Thyroid gland (tissue), 4 donors: Measurements from ENCODE around the gene NME9.

ENCODE experiments used
- POLR2A ChIP-seq, 2 donors: fragments of 450-650 bp; IDR thresholded peaks; one replicate each; pipeline ENCODE4 v1.6.1; 2017; ENCODE audit warnings: antibody characterized with exemption in 2 of 2, mild to moderate bottlenecking in 2 of 2, moderate library complexity in 1 of 2
- TF ChIP-seq, protein P1 (sequence below), 6 experiments: fragments of 200-600 bp in 3 of 6; fragments of 450-650 bp in 3 of 6; sonication (generic) in 3 of 6; IDR thresholded peaks; one replicate each; pipeline ENCODE4 v1.5.1; 2016 to 2019; ENCODE audit warnings: antibody characterized with exemption in 6 of 6, mild to moderate bottlenecking in 2 of 6, inconsistent platforms in 1 of 6, moderate library complexity in 1 of 6

- TF ChIP-seq, protein P1, sequence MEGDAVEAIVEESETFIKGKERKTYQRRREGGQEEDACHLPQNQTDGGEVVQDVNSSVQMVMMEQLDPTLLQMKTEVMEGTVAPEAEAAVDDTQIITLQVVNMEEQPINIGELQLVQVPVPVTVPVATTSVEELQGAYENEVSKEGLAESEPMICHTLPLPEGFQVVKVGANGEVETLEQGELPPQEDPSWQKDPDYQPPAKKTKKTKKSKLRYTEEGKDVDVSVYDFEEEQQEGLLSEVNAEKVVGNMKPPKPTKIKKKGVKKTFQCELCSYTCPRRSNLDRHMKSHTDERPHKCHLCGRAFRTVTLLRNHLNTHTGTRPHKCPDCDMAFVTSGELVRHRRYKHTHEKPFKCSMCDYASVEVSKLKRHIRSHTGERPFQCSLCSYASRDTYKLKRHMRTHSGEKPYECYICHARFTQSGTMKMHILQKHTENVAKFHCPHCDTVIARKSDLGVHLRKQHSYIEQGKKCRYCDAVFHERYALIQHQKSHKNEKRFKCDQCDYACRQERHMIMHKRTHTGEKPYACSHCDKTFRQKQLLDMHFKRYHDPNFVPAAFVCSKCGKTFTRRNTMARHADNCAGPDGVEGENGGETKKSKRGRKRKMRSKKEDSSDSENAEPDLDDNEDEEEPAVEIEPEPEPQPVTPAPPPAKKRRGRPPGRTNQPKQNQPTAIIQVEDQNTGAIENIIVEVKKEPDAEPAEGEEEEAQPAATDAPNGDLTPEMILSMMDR (IDR thresholded peaks at IDR 0.05) = peak in 3 of 6 experiments; percentile 40 to 51 (median 49)
- TF ChIP-seq POLR2A (IDR thresholded peaks at IDR 0.05) = peak; percentile 62 to 89
Measured at GRCh38 chr3:138347960-138348753, 18.5 kb upstream of the NME9 start, which contains the start of gene MRAS.
